Measurements from ENCODE around the gene WIPF2. TPM values are rescaled to one million over a fixed set of nuclear protein-coding genes. Genes with fewer than 3 reads are reported as not detected.

Gene WIPF2
- total RNA-seq, 1 experiment from 2014 or later = 6.0 TPM

GRCh38 chr17:40247926-40248495 lies 28.9 kb downstream of the WIPF2 start:
- Histone ChIP-seq H3K4me3 (ENCODE audit: low read length) (no peak overlapping the region), H2AFZ (ENCODE audit: low read length) (no peak overlapping the region), H3K9me2 (replicated peaks; ENCODE audit: low read length) (no peaks in the 10 kb centered on the region), H4K20me1 (ENCODE audit: low read length) (peaks cover 4% of the 10 kb centered on the region; the same call in 1 of the 2 replicates), H3F3A (ENCODE audit: low read length, unreplicated experiment) (no peaks in the 10 kb centered on the region), H3K9ac (ENCODE audit: low read length) (no peak overlapping the region), H3K4me2 (ENCODE audit: low read length) (no peak overlapping the region), H3K36me3 (ENCODE audit: low read depth, low read length) (no peaks in the 10 kb centered on the region), H3K4me1 (ENCODE audit: insufficient read depth, low read length) (peaks cover 13% of the 10 kb centered on the region), H3K79me2 (ENCODE audit: low read length) (peaks cover 58% of the 10 kb centered on the region), H3K27ac (ENCODE audit: low read length) (no peak overlapping the region), H3K9me3 (ENCODE audit: low read length) (no peaks in the 10 kb centered on the region), H3K27me3 (ENCODE audit: low read length) (no peaks in the 10 kb centered on the region)
- no TSS peak for BruUV-seq (replicated peaks)
- ChIA-PET CTCF (no interaction called here), POLR2A (ENCODE audit: unreplicated experiment) (no interaction called here)
- DNase-seq (no peak), ATAC-seq (no peak)
- TF ChIP-seq CTCF (conservative IDR thresholded peaks at IDR 0.05; ENCODE audit: low read depth, low read length) (no peak), EZH2 (IDR thresholded peaks at IDR 0.05; ENCODE audit: low read length, unreplicated experiment) (no peak), EZH2phosphoT487 (IDR thresholded peaks at IDR 0.05; ENCODE audit: borderline replicate concordance, low read length) (no peak)
- intact Hi-C loops (cut with micrococcal nuclease) = no loop called here

GRCh38 chr17:40248507-40248906 lies 29.4 kb downstream of the WIPF2 start:
- intact Hi-C loops (cut with micrococcal nuclease) = no loop called here
- H3F3A ChIP-seq (ENCODE audit: low read length, unreplicated experiment) = no peaks in the 10 kb centered on the region
- H3K4me3 ChIP-seq (ENCODE audit: low read length) = no peak overlapping the region
- no peak overlapping the region for H3K4me2 ChIP-seq (ENCODE audit: low read length)
- no peak overlapping the region for H2AFZ ChIP-seq (ENCODE audit: low read length)
- H3K9me3 ChIP-seq (ENCODE audit: low read length) = no peaks in the 10 kb centered on the region
- H4K20me1 ChIP-seq (ENCODE audit: low read length) = peaks cover 4% of the 10 kb centered on the region; the same call in 1 of the 2 replicates
- TF ChIP-seq EZH2 (IDR thresholded peaks at IDR 0.05; ENCODE audit: low read length, unreplicated experiment) = no peak
- no peak for TF ChIP-seq EZH2phosphoT487 (IDR thresholded peaks at IDR 0.05; ENCODE audit: borderline replicate concordance, low read length)
- no peak for TF ChIP-seq CTCF (conservative IDR thresholded peaks at IDR 0.05; ENCODE audit: low read depth, low read length)
- ATAC-seq (no peak), DNase-seq (no peak)
- peaks cover 13% of the 10 kb centered on the region for H3K4me1 ChIP-seq (ENCODE audit: insufficient read depth, low read length)
- peaks cover 59% of the 10 kb centered on the region for H3K79me2 ChIP-seq (ENCODE audit: low read length)
- no peaks in the 10 kb centered on the region for H3K27me3 ChIP-seq (ENCODE audit: low read length)
- no peaks in the 10 kb centered on the region for H3K36me3 ChIP-seq (ENCODE audit: low read depth, low read length)
- H3K9me2 ChIP-seq (replicated peaks; ENCODE audit: low read length) = no peaks in the 10 kb centered on the region
- ChIA-PET CTCF (no interaction called here), POLR2A (ENCODE audit: unreplicated experiment) (no interaction called here)
- no peak overlapping the region for H3K27ac ChIP-seq (ENCODE audit: low read length)
- no TSS peak for BruUV-seq (replicated peaks)
- H3K9ac ChIP-seq (ENCODE audit: low read length) = no peak overlapping the region

- no peaks in the 10 kb centered on the region for H3K9me2 ChIP-seq (replicated peaks; ENCODE audit: low read length)
- no peaks in the 10 kb centered on the region for H3K36me3 ChIP-seq (ENCODE audit: low read depth, low read length)
- BruUV-seq (replicated peaks) = no TSS peak
- ChIA-PET CTCF (no interaction called here), POLR2A (ENCODE audit: unreplicated experiment) (no interaction called here)
- H3K4me1 ChIP-seq (ENCODE audit: insufficient read depth, low read length) = peaks cover 13% of the 10 kb centered on the region
- ATAC-seq = peak; percentile 99
- no peaks in the 10 kb centered on the region for H3F3A ChIP-seq (ENCODE audit: low read length, unreplicated experiment)
- no peak overlapping the region for H2AFZ ChIP-seq (ENCODE audit: low read length)
- no peaks in the 10 kb centered on the region for H3K9me3 ChIP-seq (ENCODE audit: low read length)
- H3K9ac ChIP-seq (ENCODE audit: low read length) = no peak overlapping the region
- H3K27ac ChIP-seq (ENCODE audit: low read length) = peak overlapping the region; percentile 68
- H4K20me1 ChIP-seq (ENCODE audit: low read length) = peaks cover 4% of the 10 kb centered on the region; the same call in 1 of the 2 replicates
- H3K4me2 ChIP-seq (ENCODE audit: low read length) = peak overlapping the region; percentile 31
- peak; percentile 89 for DNase-seq
- TF ChIP-seq EZH2phosphoT487 (IDR thresholded peaks at IDR 0.05; ENCODE audit: borderline replicate concordance, low read length) = no peak
- intact Hi-C loops (cut with micrococcal nuclease) = no loop called here
- no peaks in the 10 kb centered on the region for H3K27me3 ChIP-seq (ENCODE audit: low read length)
- no peak overlapping the region for H3K4me3 ChIP-seq (ENCODE audit: low read length)
- peaks cover 59% of the 10 kb centered on the region for H3K79me2 ChIP-seq (ENCODE audit: low read length)
Measured at GRCh38 chr17:40251576-40251975, 32.5 kb downstream of the WIPF2 start.
